Astrocyte (in vitro differentiated cells and primary cell): ENCODE results near the gene SCYL1. TPM values are rescaled to one million over a fixed set of nuclear protein-coding genes. Genes with fewer than 3 reads are reported as not detected.

Experiments
- DNase-seq: peaks from one replicate; pipeline ENCODE4 v3.0.0-alpha.2; 2010; ENCODE audit warnings: low read depth
- FAIRE-seq: peaks from 2 replicates; lab custom pipeline; 2011; peaks lifted over from hg19 to GRCh38; lab: Jason Lieb, UNC
- H2AFZ ChIP-seq: 2 replicates; pipeline ENCODE4 v1.6.0; 2012; ENCODE audit warnings: low read depth, low read length, inconsistent platforms
- H3K27ac ChIP-seq: 2 replicates; pipeline ENCODE4 v1.5.1; 2011; ENCODE audit warnings: low read depth, low read length, inconsistent platforms
- H3K27me3 ChIP-seq: 2 replicates; pipeline ENCODE4 v1.6.0; 2011; ENCODE audit warnings: low read length, inconsistent platforms; ENCODE audit not compliant: insufficient read depth
- H3K36me3 ChIP-seq: 2 replicates; pipeline ENCODE4 v1.5.1; 2011; ENCODE audit warnings: low read length, inconsistent platforms; ENCODE audit not compliant: insufficient read depth
- H3K4me1 ChIP-seq: 2 replicates; pipeline ENCODE4 v1.5.1; 2011; ENCODE audit warnings: low read length, inconsistent platforms; ENCODE audit not compliant: insufficient read depth
- H3K4me2 ChIP-seq: 2 replicates; pipeline ENCODE4 v1.6.0; 2012; ENCODE audit warnings: low read length, inconsistent platforms
- H3K4me3 ChIP-seq: 2 replicates; pipeline ENCODE4 v1.5.1; 2011; ENCODE audit warnings: low read depth, mild to moderate bottlenecking, low read length, inconsistent platforms; ENCODE audit not compliant: insufficient read depth
- H3K79me2 ChIP-seq: 2 replicates; pipeline ENCODE4 v1.6.0; 2012; ENCODE audit warnings: mild to moderate bottlenecking, low read length, inconsistent platforms; ENCODE audit not compliant: insufficient read depth
- H3K9ac ChIP-seq: 2 replicates; pipeline ENCODE4 v1.6.0; 2012; ENCODE audit warnings: mild to moderate bottlenecking, low read length, inconsistent platforms
- H3K9me3 ChIP-seq: 2 replicates; pipeline ENCODE4 v1.5.1; 2012; ENCODE audit warnings: low read depth, mild to moderate bottlenecking, low read length, inconsistent platforms; ENCODE audit not compliant: insufficient read depth
- H4K20me1 ChIP-seq: 2 replicates; pipeline ENCODE4 v1.6.0; 2012; ENCODE audit warnings: low read length, inconsistent platforms; ENCODE audit not compliant: insufficient read depth
- H3K27ac Mint-ChIP-seq: one replicate; pipeline ENCODE4 v1.8.0; 2021; ENCODE audit warnings: mild to moderate bottlenecking, mixed read lengths; ENCODE audit not compliant: unreplicated experiment
- H3K27me3 Mint-ChIP-seq: one replicate; pipeline ENCODE4 v1.8.0; 2021; ENCODE audit warnings: low read depth, mixed read lengths; ENCODE audit not compliant: unreplicated experiment
- H3K36me3 Mint-ChIP-seq: one replicate; pipeline ENCODE4 v1.8.0; 2021; ENCODE audit warnings: low read depth, mixed read lengths; ENCODE audit not compliant: unreplicated experiment
- H3K4me1 Mint-ChIP-seq: one replicate; pipeline ENCODE4 v1.8.0; 2021; ENCODE audit warnings: low read depth, mixed read lengths; ENCODE audit not compliant: unreplicated experiment
- H3K4me3 Mint-ChIP-seq: one replicate; pipeline ENCODE4 v1.8.0; 2021; ENCODE audit warnings: mild to moderate bottlenecking, moderate library complexity, mixed read lengths; ENCODE audit not compliant: unreplicated experiment
- H3K9me3 Mint-ChIP-seq: one replicate; pipeline ENCODE4 v1.8.0; 2021; ENCODE audit warnings: mild to moderate bottlenecking, mixed read lengths; ENCODE audit not compliant: unreplicated experiment
- CTCF ChIP-seq: IDR thresholded peaks from 2 replicates; pipeline ENCODE4 v1.5.1; 2011; ENCODE audit warnings: low read depth, mild to moderate bottlenecking, inconsistent platforms, low read length, moderate library complexity; ENCODE audit not compliant: insufficient read depth
- EZH2 ChIP-seq: IDR thresholded peaks from 2 replicates; pipeline ENCODE4 v1.6.1; 2012; ENCODE audit warnings: mild to moderate bottlenecking, low read length, inconsistent platforms; ENCODE audit not compliant: insufficient read depth
- total RNA-seq: library from RNA; stranded (reverse); gene quantifications from 2 replicates; pipeline ENCODE4 v1.2.1, GENCODE V29; 2021

The SCYL1 gene
- total RNA-seq, 1 donor from 2014 or later = 106 TPM

DNA sequence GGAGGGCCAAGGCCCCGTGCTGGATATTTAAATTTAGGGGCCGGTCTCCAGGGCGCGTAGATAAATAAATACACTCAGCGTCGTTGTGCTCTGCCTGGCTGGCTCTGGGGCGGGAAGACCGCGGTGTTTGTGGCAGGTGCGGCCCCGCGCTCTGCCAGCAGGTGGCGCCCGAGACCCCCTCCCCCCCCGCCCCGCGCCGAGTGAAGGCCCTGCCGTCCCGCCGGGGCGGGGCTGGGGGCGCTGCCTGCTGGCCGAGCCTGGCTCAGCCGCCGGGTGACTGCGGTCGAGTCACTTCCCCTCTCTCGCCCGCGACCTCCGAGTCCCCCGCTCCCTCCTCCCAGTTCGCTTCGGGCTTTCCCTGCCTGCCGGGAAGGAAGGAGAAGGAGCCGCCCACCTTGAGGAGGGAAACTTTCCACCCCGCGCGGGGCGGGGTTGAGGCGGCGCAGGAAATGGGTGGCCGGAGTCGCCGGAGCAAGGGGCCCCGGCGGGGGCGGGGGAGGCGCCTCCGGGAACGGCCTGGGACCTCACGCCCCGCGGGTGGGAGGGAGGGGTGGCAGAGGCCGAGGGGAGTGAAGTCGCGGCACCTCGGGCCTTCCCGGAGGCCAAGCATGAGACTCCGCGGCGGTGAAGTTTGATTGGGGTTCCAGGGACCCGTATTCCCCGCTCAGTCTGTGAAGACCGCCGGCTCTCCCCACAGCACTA, 49.4 kb downstream of the SCYL1 start:
- Histone ChIP-seq H3K9ac (peak overlapping the region; percentile 79), H3K27me3 (no peaks in the 10 kb centered on the region), H3K27ac (peak overlapping the region; percentile 52), H4K20me1 (peaks cover 45% of the 10 kb centered on the region), H3K4me1 (peaks cover 63% of the 10 kb centered on the region), H3K4me3 (peak overlapping the region; percentile 79), H3K9me3 (no peaks in the 10 kb centered on the region), H3K79me2 (peaks cover 39% of the 10 kb centered on the region), H2AFZ (no peak overlapping the region), H3K36me3 (no peaks in the 10 kb centered on the region), H3K4me2 (peak overlapping the region; percentile 98)
- no peak for FAIRE-seq
- no peaks in the 10 kb centered on the region for H3K9me3 Mint-ChIP-seq
- H3K4me3 Mint-ChIP-seq = peak overlapping the region; percentile 85
- peak overlapping the region; percentile 77 for H3K27ac Mint-ChIP-seq
- H3K4me1 Mint-ChIP-seq = peaks cover 30% of the 10 kb centered on the region
- peaks cover 10% of the 10 kb centered on the region for H3K27me3 Mint-ChIP-seq
- H3K36me3 Mint-ChIP-seq = peaks cover 2% of the 10 kb centered on the region
- peak; percentile 90 for DNase-seq
- TF ChIP-seq CTCF (peak; percentile 50), EZH2 (no peak)

DNA sequence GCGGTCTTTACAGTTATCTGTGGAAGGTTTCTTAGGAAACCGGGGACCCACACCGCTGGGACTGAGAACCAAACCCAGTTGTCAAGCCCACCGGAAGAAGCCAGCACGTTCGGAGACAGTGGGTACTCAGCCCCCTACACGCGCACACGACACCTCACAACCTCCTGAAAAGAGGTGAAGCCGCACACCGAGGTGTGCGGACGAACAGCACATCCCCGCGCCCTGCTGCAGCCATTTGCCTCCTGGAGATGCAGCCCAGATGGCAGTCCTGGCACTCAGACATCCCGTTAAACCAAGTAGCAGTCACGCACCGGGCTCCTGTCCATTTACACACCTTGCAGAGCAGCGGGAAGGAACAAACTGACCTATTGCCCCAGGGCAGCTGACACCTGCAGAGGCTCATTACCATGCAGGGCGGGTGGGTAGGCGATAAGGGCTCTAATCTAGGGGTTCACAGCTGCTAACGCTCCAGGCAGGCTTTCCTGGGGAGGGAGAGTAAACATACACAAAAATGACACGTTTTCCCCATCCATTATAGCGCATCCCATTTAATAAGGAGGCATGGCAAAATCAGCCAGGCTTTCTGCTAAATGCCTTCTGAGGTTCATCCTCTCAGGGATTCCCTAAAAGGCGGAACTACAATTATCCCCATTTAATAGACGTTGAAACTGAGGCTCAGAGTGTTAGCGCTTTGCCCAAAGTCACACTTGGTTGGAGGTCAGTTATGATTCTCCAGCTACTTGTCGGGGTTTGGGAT, 50.1 kb downstream of the SCYL1 start:
- Histone ChIP-seq H3K79me2 (peaks cover 36% of the 10 kb centered on the region), H2AFZ (no peak overlapping the region), H3K4me3 (peak overlapping the region; percentile 48), H3K27ac (peak overlapping the region; percentile 52), H3K36me3 (no peaks in the 10 kb centered on the region), H3K9ac (peak overlapping the region; percentile 50), H3K27me3 (no peaks in the 10 kb centered on the region), H4K20me1 (peaks cover 52% of the 10 kb centered on the region), H3K4me2 (peak overlapping the region; percentile 98), H3K9me3 (no peaks in the 10 kb centered on the region), H3K4me1 (peaks cover 58% of the 10 kb centered on the region)
- Mint-ChIP-seq H3K9me3 (no peaks in the 10 kb centered on the region), H3K27me3 (peaks cover 11% of the 10 kb centered on the region), H3K36me3 (peaks cover 3% of the 10 kb centered on the region), H3K27ac (peak overlapping the region; percentile 77), H3K4me3 (peak overlapping the region; percentile 78), H3K4me1 (peaks cover 30% of the 10 kb centered on the region)
- DNase-seq (no peak), FAIRE-seq (no peak)
- TF ChIP-seq CTCF (no peak), EZH2 (no peak)
